GM12801 (cell line): ENCODE data around the gene SLC26A1.

Source experiments
- CTCF ChIP-seq: IDR thresholded peaks from one replicate; pipeline ENCODE4 v1.5.1; 2011; ENCODE audit warnings: control low read depth; ENCODE audit not compliant: insufficient read length; ENCODE audit errors: extremely low read depth

SLC26A1 gene, protein sequence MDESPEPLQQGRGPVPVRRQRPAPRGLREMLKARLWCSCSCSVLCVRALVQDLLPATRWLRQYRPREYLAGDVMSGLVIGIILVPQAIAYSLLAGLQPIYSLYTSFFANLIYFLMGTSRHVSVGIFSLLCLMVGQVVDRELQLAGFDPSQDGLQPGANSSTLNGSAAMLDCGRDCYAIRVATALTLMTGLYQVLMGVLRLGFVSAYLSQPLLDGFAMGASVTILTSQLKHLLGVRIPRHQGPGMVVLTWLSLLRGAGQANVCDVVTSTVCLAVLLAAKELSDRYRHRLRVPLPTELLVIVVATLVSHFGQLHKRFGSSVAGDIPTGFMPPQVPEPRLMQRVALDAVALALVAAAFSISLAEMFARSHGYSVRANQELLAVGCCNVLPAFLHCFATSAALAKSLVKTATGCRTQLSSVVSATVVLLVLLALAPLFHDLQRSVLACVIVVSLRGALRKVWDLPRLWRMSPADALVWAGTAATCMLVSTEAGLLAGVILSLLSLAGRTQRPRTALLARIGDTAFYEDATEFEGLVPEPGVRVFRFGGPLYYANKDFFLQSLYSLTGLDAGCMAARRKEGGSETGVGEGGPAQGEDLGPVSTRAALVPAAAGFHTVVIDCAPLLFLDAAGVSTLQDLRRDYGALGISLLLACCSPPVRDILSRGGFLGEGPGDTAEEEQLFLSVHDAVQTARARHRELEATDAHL

DNA sequence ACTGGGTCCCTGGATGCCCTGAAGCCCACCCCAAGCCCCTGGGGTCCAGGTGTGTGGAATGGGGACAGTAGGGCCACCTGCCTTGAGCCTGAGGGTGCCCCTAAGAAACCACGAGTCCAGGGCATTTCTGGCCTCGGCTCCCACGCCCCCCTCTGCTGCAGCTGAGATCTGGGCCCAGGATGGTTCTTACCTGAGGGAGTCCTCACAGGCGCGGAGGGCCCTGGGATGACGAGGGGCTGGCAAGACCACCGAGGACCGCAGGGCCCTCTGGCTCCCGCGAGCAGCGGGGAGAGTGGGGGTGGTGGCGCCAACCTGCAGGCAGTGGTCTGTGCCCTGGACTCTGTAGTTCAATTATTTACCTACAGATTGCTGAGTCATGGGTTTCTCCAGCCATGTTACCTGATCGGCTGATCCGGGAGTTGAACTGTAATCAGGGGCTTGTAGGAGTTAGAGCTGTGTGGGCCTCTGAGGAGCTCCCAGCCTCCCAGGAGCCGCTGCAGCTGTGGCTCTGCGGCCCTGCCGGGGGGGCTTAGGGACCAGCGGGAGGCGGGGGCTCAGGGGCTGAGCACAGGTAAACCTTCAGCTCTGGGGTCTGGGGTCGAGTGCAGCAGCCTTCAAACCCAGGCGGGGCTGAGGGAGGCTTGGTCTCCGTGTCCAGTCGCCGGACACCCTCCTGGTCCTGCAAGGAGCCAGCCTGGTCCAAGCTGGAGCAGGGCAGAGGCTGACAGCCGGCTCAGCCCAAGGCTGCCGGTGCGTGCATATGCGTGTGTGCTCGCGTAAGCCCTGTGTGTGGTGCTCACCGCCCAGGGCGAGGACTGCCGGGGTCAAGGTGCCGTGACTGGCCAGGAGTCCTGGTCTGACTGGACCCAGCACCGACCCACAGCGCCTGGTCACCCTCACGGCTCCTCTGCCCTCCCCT is at the start of gene SLC26A1:
Gene SLC26A1 (minus strand): TSS at position 294 of the 919 bp plus-strand sequence. CDS start 1,701 bp downstream, outside the sequence.
- no peak for TF ChIP-seq CTCF

DNA sequence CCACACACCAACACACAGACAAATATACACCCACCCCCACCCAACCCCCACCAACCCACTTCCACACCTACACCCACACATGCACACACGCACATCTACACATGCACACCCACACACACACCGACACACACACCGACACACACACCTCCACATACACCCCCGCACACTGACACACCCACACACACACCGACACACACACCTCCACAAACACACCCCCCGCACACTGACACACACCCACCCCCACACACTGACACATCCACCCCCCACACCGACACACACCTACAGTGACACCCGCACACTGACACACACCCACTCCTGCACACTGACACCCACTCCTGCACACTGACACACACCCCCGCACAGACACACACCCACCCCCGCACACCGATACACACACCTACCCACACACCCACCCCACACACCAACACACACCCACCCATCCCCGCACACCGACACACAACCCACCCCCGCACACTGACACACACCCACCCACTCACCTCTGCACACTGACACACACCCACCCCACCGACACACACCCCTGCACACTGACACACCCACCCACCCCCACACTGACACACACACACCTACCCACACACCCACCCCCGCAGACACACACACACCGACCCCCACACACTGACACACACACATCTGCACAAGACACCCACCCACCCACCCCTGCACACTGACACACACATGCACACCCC is 49.3 kb upstream of the SLC26A1 start:
- TF ChIP-seq CTCF, result no peak

- TF ChIP-seq CTCF, result no peak
Measured at GRCh38 chr4:1041936-1042330, 48.7 kb upstream of the SLC26A1 start.

DNA sequence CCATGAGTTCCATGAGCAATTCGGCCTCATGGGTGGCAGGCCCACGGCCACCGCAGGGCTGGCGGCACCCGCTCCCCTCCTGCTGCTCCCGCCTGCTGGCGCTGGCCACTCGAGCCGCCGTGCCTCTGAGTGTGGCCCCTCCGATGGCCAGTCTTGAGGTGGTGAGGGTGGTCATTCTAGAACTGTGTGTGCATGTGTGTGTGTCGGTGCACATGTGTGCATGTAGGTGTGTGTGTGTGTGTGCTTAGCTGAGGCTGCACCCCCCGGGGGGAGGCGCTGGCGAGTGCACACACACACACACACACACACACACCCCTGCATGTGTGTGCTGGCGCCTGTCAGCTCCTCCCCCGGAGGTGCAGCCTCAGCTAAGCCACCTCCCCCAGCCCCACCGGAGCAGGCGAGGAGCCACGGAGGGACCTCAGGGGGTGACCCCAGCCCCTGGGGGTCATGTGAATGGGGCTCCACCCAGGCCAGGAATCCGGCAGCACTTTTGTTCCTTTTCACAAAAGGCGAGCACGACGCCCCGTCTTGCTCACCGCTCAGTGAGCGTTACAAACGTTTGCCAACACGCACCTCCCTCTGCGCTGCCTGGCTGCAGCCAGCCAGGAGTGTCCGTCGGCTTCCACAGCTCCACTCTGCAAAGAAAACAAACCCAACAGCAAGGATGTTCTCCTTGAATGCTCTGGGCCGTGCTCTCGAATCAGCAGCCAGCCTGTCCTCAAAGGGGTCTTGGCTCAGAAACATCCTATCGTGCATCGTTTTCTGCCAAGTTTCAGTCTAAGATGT is 48.1 kb upstream of the SLC26A1 start:
- no peak for TF ChIP-seq CTCF

- TF ChIP-seq CTCF, result no peak
Measured at GRCh38 chr4:1040344-1041146, 47.3 kb upstream of the SLC26A1 start.

DNA sequence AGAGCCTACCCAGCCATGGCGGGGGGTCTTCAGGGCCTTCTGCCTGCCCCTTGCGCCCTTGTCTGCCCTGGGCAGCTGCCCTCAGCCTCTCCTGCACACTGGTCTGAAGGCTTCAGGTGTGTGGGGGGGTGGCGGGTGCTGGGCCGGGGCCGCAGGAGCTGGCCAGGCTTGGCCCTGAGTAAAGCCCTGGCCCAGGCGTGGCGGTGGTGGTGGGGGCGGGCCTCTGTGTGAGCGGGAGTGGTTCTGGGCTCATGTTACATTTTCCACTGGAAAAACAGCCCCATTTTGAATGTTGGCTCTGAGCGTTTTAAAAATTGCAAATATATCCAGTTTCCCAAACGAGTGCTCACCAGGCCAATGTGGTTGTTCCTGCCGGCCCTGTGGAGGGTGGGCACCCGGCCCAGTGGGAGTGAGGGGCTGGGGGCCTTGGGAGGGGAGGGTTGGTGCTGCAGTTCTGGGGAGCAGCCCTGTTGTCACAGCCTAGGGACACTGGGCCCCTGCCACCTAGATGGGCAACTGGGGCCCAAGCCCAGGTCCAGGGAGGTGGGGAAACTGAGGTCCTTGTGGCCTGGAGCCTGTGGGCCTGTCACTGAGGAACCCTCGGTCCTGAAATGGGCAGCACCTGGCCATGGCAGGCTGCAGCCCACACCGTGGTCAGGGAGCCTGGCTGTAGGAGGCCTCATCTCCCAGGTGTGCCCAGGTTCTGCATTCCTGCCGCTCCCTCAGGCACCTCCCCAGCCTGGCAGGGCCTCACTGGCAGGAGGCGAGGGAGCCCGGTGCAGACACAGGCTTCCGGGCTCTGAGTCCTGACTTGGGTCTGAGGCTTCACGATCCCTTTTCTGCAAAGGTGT is 46.5 kb upstream of the SLC26A1 start:
- TF ChIP-seq CTCF, result no peak
